Left cardiac atrium (tissue), 4 donors: ENCODE results near the gene LRRC66. TPM values are rescaled to one million over a fixed set of nuclear protein-coding genes. Genes with fewer than 3 reads are reported as not detected.

Source experiments
- ATAC-seq, 2 donors: fragments of 200-7000 bp; cut with Tn5 transposase; one replicate each; pipeline ENCODE4 v1.9.1; 2020; ENCODE audit warnings: mild to moderate bottlenecking in 2 of 2, moderate library complexity in 2 of 2
- DNase-seq: peaks from one replicate; pipeline ENCODE4 v3.0.0-alpha.2; 2020
- intact Hi-C, 2 donors: fragments of 100-400 bp; cut with DNase I; formaldehyde crosslinking; loops; one replicate each; pipeline versions ENCODE4 v1.14.1 to v1.15.1; 2022 to 2023
- long read RNA-seq: library from polyadenylated mRNA; unstranded; transcript quantifications from one replicate; pipeline ENCODE4 v2.0.0, GENCODE V29; 2021
- total RNA-seq, 2 donors: library from RNA; stranded (reverse); fragmentation: NEBNext Ultra II Directional; extraction: Animal tissue kit (Norgen Biotek cat#: 25700); gene quantifications; one replicate each; pipeline ENCODE4 v1.2.1, GENCODE V29; 2021
- donor health status: DM: no; HTN: yes; CAD: no.
- donor health status: DM: no; HTN: yes; CAD: no; lungs with severe emphysema.
- donor health status: DM: yes; HTN: yes; CAD: no.
- donor health status: Dilated cardiomyopathy.

The LRRC66 gene, protein sequence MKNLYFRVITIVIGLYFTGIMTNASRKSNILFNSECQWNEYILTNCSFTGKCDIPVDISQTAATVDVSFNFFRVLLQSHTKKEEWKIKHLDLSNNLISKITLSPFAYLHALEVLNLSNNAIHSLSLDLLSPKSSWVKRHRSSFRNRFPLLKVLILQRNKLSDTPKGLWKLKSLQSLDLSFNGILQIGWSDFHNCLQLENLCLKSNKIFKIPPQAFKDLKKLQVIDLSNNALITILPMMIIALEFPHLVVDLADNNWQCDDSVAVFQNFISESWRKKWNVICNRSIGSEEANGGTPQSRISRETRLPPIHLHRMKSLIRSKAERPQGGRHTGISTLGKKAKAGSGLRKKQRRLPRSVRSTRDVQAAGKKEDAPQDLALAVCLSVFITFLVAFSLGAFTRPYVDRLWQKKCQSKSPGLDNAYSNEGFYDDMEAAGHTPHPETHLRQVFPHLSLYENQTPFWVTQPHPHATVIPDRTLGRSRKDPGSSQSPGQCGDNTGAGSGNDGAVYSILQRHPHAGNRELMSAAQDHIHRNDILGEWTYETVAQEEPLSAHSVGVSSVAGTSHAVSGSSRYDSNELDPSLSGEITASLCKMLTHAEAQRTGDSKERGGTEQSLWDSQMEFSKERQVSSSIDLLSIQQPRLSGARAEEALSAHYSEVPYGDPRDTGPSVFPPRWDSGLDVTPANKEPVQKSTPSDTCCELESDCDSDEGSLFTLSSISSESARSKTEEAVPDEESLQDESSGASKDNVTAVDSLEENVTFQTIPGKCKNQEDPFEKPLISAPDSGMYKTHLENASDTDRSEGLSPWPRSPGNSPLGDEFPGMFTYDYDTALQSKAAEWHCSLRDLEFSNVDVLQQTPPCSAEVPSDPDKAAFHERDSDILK
- total RNA-seq: under 1 TPM; 0.27 to 0.29 TPM
- long read RNA-seq: 0 reads

DNA sequence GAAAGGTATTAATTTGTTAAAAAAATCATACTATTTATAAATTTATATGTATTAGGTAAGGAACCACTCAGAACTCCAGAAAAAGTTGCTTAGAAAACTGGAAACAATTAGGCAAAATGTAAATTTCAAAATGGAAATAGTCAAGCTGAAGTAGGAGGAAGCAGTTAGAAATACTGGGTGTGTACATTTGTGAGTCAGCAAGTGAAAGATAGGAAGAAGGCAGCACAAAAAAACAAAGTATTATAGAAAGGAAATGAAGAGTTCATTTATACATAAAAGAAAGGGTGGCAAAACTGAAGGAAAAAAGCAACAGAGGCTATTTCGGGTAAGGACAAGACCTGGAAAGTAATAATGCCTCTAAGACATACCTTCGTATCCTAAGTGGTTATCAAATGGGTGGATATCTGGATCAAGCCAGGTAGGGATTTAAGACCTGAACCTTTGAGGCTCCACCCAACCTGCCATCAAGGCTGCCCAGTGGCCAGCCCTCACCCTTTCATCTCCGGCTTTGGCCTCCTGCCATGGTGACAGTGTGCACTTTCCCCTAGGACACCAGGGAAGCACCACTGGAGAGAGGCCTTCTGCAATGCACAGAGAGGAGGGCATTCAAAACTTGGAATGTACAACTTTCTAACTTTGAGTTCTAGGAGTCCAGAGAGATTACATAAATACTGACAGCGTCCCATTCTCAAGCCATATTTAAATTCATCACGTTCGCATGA is at the start of gene LRRC66:
TSS of gene LRRC66 (minus strand) at position 428 of the 722 bp plus-strand sequence. CDS start 2,750 bp downstream, outside the sequence.
- intact Hi-C loops: loop anchor here in 1 of 2 donors (10.0 kb wide), 1 partner anchor 125 kb away; no protein-coding TSS in a partner anchor
- ATAC-seq (no peak), DNase-seq (no peak)

DNA sequence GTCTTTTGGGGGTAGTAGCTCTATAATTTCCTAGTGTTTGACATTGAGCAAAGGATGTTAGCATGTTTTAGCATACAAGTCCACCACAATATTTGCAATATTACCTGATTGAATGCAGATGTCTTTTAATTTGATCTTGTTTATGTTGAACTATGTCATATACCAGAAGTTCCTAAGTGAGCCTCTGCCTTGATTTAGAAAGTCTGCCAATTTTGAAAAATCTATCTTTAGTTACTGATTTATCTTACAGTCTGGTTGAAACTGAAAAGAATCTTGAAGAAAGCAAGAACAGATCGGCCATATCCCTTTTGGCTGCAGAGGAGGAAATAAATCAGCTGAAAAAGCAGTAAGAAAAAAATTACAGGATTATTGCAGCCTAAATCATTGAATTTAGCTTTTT is 49.4 kb upstream of the LRRC66 start:
- no peak for DNase-seq
- no peak for ATAC-seq
- intact Hi-C loops: no loop called here

DNA sequence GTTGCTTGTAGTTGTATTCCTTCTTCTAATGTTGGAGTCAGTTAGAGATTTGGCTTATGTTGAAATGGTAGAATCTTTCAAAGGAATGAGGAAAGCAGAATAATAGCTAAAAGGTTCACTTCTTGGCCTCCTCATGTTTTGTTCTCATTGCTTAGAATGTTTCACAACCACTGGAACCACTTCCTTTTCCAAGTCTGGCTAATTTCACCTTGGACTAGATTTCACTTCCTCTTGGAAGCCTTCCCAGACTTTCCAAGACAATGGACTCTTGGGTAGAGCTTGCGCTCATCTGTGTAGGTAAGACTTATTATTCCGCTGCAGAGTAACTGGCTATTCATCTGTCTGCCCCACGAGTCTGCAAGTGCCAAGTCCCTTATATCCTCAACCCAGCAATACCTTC is 39.2 kb upstream of the LRRC66 start:
- ATAC-seq (peak; percentile 39 to 68), DNase-seq (no peak)
- intact Hi-C loops: no loop called here

- DNase-seq (no peak), ATAC-seq (no peak)
- intact Hi-C loops: no loop called here
Observed at GRCh38 chr4:52058275-52058674, 38.1 kb upstream of the LRRC66 start.

- no peak for ATAC-seq
- intact Hi-C loops: no loop called here
Observed at GRCh38 chr4:52057196-52057595, 37.0 kb upstream of the LRRC66 start.

GRCh38 chr4:52054254-52054653 is 34.1 kb upstream of the LRRC66 start:
- ATAC-seq (no peak), DNase-seq (no peak)
- intact Hi-C loops: no loop called here

More at GRCh38 chr4:52057196-52057595, 37.0 kb upstream of the LRRC66 start:
- DNase-seq: no peak

GRCh38 chr4:52052475-52052780 is 32.3 kb upstream of the LRRC66 start:
- ATAC-seq: peak; percentile 45 to 53
- intact Hi-C loops: no loop called here
- DNase-seq: no peak

DNA sequence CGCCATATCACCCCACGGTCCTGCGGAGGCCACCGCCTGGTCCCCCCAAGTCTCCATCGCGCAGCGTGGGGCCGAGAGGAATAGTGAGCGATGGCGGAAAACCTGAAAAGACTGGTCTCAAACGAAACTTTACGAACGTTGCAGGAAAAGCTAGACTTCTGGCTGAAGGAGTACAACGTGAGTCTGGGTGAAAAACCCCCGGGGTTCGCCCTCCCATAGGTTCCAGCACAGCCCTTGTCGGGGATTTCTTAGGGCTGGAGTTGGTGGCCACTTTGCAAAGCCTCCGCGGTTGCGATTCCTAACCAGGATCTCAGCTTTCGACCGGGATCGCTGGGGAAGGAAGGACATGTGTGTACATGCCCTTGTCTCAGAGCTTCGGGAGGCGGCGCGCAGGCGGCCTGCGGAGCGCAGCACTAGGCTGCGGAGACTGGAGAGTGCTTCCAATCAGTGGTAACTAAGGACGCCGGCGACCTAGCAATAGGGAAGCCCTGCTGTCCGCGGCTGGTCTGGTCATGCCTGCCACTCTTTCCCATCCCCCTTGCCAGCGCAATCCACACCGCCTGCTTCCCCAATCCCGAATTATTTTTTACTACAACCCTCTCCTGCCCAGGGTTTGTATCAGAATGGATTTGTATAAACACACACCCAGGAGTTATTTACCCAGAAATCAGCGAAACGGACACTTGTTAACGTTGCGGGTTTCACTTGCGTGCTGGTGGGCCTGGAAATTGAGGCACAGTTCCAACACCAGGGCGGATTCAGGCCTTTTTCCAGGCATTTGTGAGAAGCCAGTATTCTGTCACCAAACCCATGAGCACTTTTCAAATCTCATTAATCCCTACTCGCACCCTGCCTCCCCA is 31.7 kb upstream of the LRRC66 start:
- ATAC-seq (peak; percentile 92 to 98), DNase-seq (peak; percentile 85)
- intact Hi-C loops: no loop called here

GRCh38 chr4:52051213-52051614 is 31.1 kb upstream of the LRRC66 start, which contains the start of gene SPATA18:
TSS of gene SPATA18 (plus strand) at chr4:52051304. CDS start at chr4:52051705, 401 bp downstream.
- DNase-seq: peak; percentile 46
- ATAC-seq: peak; percentile 88
- intact Hi-C loops: no loop called here

DNA sequence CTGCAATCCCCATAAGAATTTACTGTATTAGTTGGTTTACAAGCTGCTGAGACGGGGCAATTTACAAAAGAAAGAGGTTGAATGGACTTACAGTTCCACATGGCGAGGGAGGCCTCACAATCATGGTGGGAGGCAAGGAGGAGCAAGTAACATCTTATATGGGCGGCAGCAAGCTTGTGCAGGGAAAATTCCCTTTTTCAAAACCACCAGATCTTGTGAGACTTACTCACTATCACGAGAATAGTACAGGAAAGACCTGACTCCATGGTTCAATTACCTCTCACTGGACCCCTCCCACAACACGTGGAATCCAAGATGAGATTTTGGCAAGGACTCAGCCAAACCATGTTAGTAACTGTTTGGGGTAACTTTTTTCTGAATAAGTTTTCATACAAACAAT is 29.1 kb upstream of the LRRC66 start:
- ATAC-seq (no peak), DNase-seq (no peak)
- intact Hi-C loops: no loop called here

DNA sequence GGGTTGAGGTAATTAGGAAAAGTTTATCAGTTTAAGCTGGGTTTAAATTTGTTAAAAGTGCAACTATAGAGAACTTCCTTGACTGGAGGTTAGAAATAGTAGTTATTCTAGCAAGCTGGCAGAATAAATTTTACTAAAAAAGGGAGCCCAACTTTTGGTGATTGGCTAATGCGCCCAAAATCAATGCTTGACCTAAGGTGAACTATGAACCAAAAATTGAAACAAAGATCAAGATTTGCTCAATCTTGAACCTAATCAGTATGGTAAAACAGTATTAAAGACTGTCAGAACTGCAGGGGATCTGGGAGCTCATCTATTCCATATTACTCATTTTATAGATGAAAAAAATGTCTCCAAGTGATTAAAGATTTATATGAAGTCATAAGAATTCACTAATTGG is 24.9 kb upstream of the LRRC66 start:
- ATAC-seq: no peak
- intact Hi-C loops: no loop called here
- DNase-seq: no peak

- peak; percentile 95 to 97 for ATAC-seq
- intact Hi-C loops: loop anchor here in 1 of 2 donors (5.0 kb wide), 1 partner anchor 196 kb away; the partner anchor contains the start of gene DCUN1D4
- peak; percentile 77 for DNase-seq
Observed at GRCh38 chr4:52038103-52038912, 18.1 kb upstream of the LRRC66 start, which contains the start of gene SGCB. TSS of gene SGCB (minus strand) at chr4:52038299. CDS start at chr4:52038259, 40 bp downstream.

- DNase-seq (peak; percentile 36), ATAC-seq (peak; percentile 62 to 75)
- intact Hi-C loops: loop anchor here in 1 of 2 donors (5.0 kb wide), 1 partner anchor 195 kb away; the partner anchor contains the start of gene DCUN1D4
Observed at GRCh38 chr4:52037689-52038102, 17.5 kb upstream of the LRRC66 start.

- intact Hi-C loops: loop anchor here in 1 of 2 donors (5.0 kb wide), 1 partner anchor 195 kb away; the partner anchor contains the start of gene DCUN1D4
- no peak for DNase-seq
- ATAC-seq: peak in 1 of 2 donors; percentile 10
Observed at GRCh38 chr4:52036886-52037530, 16.8 kb upstream of the LRRC66 start.

DNA sequence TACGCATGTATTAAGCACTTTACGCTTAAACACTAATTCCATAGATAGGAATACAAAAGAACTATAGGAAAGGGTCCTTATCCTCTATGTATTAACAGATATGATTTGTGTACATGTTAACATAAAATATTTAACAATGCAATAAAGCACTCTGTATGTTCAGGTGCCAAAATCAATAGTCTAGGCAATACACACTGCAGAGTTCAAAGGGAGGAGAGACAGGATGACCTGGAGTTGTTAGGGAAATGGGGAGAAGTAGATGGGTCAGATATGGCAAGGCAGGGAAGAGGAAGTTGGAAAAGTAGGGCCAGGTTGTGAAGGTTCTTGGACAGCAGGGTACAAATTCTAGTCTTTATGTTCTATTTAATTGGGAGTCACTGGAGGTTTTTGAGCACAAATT is 15.0 kb upstream of the LRRC66 start:
- intact Hi-C loops: loop anchor here in 1 of 2 donors (5.0 kb wide), 1 partner anchor 193 kb away; the partner anchor contains the start of gene DCUN1D4
- DNase-seq (no peak), ATAC-seq (no peak)

DNA sequence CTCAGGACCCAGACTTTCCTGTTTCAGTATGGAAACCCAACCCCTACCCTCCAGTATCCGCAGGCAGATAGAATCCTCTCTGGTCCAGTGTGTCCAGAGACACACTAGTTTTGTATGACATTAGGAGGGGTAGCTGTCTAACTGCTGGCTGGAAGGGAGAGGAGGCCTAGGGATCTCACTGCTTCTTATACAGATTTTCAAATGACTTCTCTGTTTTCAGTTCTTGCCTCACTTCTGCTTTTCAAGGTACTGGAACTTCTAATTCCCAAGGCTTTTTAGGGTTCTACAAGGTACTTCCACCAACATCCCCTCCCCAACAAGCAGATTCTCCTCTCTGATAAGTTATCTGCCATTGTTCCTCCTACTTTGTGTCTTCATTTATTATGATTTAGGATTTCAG is 11.8 kb upstream of the LRRC66 start:
- DNase-seq (no peak), ATAC-seq (no peak)
- intact Hi-C loops: no loop called here

DNA sequence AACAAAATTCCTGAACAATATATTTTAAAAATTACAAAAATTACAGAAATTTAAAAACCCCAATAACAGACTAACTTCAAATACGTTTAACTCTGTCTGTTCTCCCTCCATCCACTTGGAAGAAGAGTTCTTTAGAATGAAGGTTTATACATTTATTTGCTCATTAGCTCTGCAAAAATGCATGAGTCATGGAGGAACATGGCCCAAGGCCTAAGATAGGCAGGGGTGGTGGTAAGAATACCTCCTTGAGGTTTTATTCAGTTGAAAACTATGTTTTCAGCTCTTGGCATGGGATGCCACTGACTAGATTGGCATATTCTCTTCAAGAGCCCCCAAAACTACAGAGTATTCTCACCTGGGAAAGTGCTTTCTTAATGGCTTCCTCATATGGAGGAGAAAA is 8.8 kb upstream of the LRRC66 start:
- intact Hi-C loops: loop anchor here (5.0 to 10.0 kb wide), 2 partner anchors 132 to 134 kb away; no protein-coding TSS in a partner anchor
- ATAC-seq (no peak), DNase-seq (no peak)
